Retinal pigment epithelial cell (primary cell): ENCODE results near the gene FMNL2.

Experiments
- DNase-seq: peaks from one replicate; pipeline ENCODE4 v3.0.0-alpha.2; 2010; ENCODE audit warnings: low read depth
- H3K4me3 ChIP-seq: 2 replicates; pipeline ENCODE4 v1.5.1; 2011; ENCODE audit warnings: mild to moderate bottlenecking, low read length, control low read depth, moderate library complexity
- CTCF ChIP-seq: conservative IDR thresholded peaks from 2 replicates; pipeline ENCODE4 v1.5.1; 2011; ENCODE audit warnings: low read depth, low read length, control low read depth, inconsistent platforms

Gene FMNL2

GRCh38 chr2:152630466-152630865 lies 295.5 kb downstream of the FMNL2 start:
- H3K4me3 ChIP-seq, result no peak overlapping the region
- TF ChIP-seq CTCF, result no peak
- DNase-seq, result no peak

GRCh38 chr2:152632736-152633135 lies 297.8 kb downstream of the FMNL2 start:
- no peak for DNase-seq
- no peak for TF ChIP-seq CTCF
- H3K4me3 ChIP-seq, result no peak overlapping the region

GRCh38 chr2:152635635-152636298 lies 300.8 kb downstream of the FMNL2 start:
- DNase-seq, result no peak
- peak; percentile 80 for TF ChIP-seq CTCF
- no peak overlapping the region for H3K4me3 ChIP-seq

GRCh38 chr2:152637251-152637650 lies 302.3 kb downstream of the FMNL2 start:
- no peak overlapping the region for H3K4me3 ChIP-seq
- TF ChIP-seq CTCF, result no peak
- no peak for DNase-seq

GRCh38 chr2:152638056-152638455 lies 303.1 kb downstream of the FMNL2 start:
- no peak for TF ChIP-seq CTCF
- no peak for DNase-seq
- no peak overlapping the region for H3K4me3 ChIP-seq

- no peak for DNase-seq
- no peak for TF ChIP-seq CTCF
- no peak overlapping the region for H3K4me3 ChIP-seq
These were observed 303.6 kb downstream of the FMNL2 start for GRCh38 chr2:152638590-152638989.

- DNase-seq, result no peak
These were observed 309.4 kb downstream of the FMNL2 start for GRCh38 chr2:152644189-152644873.

More at GRCh38 chr2:152644189-152644873, 309.4 kb downstream of the FMNL2 start:
- H3K4me3 ChIP-seq, result no peak overlapping the region
- no peak for TF ChIP-seq CTCF
